Jurkat, Clone E6-1 (cell line): Measurements from ENCODE around the gene CUEDC1.

Experiments used
- DNase-seq: peaks from one replicate; pipeline ENCODE4 v3.0.0-alpha.2; 2011; ENCODE audit warnings: low read depth, low spot score
- H3K4me3 ChIP-seq: 2 replicates; pipeline ENCODE4 v1.5.1; 2011; ENCODE audit warnings: mild to moderate bottlenecking, low read length, control low read depth, moderate library complexity

CUEDC1 gene

DNA sequence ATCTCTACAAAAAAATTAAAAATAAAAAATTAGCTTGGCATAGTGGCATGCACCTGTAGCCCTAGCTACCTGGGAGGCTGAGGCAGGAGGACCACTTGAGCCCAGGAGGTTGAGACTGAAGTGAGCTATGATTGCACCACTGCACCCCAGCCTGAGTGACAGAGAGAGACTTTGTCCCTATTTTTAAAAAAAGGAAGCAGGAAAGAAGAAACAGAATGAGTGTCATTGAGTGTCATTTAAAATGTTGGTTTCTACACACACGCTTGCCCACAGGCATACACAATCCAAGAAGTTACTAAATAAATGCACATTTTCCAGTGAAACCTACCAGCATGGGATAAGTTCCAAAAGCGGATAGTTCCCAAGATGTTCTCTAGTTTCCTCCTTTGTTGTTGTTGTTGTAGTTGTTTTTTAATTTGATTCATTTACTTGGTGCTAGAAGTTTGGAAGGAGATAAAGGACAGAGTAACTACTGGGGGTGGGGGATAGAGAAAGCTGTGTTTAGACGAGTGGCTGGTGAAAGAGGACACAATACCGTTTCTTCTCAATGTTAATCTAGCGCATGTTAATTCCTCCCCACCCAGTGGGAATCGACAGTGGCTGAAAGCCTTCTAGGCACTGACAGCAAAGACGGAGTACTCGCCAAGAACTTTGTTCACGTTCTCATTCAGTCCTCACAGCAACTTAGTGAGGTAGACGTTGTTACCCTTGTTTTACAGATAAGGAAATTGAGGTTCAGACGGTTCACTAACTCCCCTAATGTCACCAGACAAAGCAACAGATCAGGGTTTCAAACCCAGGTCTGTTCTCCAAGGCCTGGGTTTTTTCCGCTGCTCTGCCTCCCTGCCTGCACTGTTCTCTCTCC is 122.7 kb downstream of the CUEDC1 start:
- no peak overlapping the region for H3K4me3 ChIP-seq
- DNase-seq: no peak

DNA sequence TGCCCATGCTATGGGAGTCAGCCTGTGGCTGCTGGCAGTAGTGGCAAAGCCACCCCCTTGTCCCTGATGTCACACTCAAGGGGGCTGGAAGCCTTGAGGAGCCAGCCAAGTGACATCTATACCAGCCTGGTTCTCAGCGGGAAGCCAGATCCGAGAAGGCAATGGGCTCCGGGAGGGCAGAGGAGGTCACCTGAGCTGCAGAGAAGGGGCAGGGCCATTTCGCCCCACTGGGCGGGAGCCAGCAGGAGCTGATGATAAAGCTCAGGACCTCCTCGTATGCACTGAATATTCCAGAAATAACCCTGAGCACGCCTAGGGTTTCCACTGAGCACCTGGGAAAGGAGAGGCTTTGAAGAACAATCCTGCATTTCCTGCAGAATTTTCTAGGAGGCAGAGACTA is 124.3 kb downstream of the CUEDC1 start:
- no peak for DNase-seq

DNA sequence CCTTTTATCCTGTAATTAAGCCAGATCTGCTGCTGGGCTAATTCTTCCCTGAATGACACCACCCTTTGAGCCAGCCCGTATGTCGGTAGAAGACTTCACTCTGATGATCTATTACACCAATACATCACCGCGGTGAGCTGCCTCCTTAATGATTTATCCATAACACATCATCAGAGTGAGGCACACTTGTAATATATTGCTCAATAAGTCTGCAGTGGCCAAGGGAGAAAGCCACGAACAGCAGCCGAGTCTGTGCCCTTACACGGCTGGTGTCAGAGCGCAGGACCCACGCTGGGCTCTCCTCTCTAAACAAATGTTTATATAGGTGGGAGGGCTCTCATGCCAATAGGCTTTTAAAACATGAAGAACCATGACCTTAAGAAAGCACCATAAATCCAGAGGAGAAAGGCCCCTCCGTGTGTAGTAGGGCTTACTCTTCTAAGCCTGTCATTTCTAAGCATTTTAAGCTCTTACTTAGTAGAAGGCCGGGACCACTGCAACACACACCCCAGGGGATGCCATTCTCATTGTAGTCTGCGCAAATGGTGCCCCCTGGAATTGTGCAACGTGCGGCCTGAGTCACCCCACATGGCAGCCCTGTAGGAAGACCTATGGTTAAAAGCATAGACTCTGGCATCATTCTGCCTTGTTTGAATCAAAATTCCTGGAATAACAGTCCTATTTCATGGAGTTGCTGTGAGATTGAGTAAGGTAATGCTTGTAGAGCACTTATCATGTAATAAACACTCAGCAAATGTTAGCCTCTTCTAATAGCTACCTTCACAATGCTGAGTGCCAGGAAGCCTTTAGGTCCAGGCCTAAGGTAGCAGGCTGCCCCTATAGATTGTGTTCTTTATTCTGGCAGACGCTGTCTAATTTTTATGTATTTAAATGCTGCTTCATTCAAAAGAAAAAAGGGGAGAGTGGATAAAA is 131.5 kb downstream of the CUEDC1 start:
- no peak overlapping the region for H3K4me3 ChIP-seq
- no peak for DNase-seq

More for the DNA sequence above, 124.3 kb downstream of the CUEDC1 start:
- no peak overlapping the region for H3K4me3 ChIP-seq

DNA sequence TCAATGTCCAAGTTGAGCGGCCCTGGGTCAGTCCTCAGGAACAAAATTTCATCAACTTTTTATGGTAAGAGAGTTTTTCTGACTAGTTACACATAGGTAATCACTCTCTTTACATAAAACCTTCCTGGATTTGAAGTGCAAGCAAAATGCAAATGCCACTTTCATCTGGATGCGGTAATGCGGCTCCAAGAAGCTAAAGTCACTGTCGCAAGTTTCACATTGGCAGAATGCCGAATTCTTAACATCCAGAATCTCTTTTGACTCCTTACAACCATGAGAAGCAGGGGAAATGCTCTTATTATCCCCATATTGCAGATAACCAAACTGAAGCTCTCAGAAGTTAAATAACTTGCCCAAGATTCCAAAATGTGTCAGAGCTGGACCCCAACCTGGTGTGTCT is 135.3 kb downstream of the CUEDC1 start:
- DNase-seq: no peak
- H3K4me3 ChIP-seq: no peak overlapping the region

DNA sequence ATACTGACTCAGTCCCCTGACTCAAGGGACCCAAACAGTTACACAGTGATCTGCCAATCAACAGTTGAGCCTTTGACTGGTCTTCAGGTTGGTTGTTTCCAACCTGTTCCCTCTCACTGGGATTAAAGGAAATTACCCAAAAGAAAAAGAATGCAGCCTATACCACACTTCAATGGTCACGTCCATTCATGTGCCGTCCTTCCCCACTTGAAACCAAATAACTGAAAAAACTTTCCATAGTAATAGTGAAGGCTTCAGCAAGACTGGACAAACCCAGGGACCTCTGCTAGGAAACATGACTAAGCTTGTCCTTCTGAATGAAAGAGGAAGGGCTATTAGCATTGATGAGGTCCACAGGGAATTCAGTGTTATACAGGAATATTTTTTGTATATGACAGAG is 135.9 kb downstream of the CUEDC1 start:
- no peak for DNase-seq
- H3K4me3 ChIP-seq: no peak overlapping the region

DNA sequence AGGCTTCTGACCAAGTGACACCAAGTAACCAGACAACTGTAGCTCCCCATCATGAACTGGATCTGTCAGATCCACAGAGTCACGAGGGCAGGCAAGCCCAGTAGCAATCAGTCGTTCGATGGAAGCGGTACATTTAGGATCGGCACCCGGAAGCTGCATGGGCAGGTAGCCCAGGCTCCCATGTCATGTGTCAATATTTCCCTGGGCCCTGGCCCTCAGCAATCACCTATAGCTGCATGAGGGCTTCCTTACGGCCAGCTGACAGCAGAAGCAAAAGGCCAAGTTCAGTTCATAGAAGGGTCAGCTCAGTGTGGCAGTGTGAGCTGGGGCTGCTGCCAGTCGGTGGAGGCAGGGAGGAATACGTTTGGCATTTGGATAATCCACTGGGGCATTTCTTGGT is 137.1 kb downstream of the CUEDC1 start:
- no peak overlapping the region for H3K4me3 ChIP-seq
- no peak for DNase-seq

DNA sequence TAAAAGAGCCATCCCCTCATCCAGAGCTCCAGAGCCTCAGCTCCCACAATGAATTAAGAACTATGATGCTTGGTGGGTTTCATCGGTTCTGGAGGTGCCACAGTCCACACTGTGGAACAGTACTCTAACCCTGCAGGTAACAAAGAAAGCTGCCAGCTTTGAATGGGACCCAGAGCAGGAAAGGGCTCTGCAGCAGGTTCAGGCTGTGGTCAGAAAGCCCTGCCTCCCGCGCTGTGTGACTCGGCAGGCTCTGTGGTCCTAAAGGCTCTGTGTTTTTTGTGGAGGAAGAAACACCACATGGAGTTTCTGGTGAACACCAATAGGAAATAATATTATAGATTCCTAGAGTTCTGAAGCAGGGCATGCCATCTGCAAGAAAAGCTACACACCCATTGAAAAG is 137.9 kb downstream of the CUEDC1 start:
- no peak overlapping the region for H3K4me3 ChIP-seq
- DNase-seq: no peak

DNA sequence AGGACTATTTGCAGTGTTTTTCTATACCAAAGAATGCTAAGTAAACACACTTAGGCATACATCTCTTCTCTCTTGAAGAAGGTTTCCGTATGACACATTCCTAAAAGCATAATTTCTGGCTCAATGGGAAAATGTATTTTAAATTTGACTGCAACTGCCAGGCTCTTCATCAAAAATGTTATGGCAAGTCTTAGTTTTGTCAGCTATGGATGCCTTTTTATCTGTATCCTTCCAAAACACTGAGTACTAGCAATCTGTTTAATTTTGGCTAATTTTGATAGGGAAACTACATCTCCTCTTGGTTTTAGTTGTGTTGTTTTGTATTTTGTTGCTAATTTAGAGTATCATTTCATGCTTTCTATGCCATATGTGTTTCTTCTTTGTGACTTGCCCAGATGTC is 140.8 kb downstream of the CUEDC1 start:
- DNase-seq: no peak
- no peak overlapping the region for H3K4me3 ChIP-seq

DNA sequence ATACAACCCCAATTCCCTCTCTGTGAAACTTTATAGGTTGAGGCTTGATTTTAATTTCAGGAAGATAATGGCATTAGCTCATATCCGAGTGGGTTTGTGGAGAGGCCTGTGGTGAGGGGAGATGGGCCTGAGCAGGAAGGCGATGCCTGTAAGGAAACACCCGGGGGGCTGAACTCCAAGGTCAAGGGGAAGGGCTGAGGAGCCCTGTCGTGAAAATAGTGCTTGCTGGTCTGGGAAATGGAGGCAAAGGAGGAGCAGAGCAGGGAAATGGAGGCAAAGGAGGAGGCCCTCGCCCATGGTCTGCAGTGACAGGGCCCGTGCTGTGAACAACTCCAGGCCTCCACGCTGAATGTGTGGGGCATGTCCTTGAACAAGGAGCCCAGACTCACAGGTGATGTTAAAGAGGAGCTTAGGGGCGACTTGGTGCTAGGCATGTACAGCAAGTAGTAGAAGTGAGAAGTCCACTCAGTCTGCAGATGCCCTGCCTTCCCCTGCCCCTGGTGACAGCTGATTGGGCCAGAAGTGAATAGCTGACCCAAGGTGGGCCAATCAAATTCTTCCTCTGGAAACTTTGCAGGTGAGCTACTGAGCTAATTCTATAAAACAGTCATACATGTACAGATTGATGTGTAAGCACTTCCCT is 143.5 kb downstream of the CUEDC1 start:
- no peak overlapping the region for H3K4me3 ChIP-seq

More for the DNA sequence above, 143.5 kb downstream of the CUEDC1 start:
- no peak for DNase-seq
